NCI-H510A treated with DMSO at 0.1 percent for 48 hours (cell line): ENCODE data around the gene CD7.

ENCODE experiments used
- DNase-seq: peaks from one replicate; lab custom pipeline; 2025; lab: John Stamatoyannopoulos, UW

CD7 gene

DNA sequence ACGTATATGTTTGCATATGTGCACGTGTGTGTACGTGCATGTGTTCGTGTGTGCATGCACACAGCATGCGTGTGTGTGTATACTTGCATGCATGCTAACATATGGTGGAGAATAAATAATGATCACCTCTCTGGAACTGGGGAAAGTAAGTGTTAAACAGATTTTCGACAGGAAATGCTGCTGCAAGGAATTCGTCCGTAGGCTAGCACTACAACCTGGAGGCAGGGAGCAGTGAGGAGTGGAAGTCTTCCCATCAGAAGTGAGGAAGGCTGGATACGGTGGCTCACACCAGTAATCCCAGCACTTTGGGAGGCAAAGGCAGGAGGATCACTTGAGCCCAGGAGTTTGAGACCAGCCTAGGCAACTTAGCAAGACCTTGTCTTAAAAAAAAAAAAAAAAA lies 39.1 kb downstream of the CD7 start:
- no peak for DNase-seq

DNA sequence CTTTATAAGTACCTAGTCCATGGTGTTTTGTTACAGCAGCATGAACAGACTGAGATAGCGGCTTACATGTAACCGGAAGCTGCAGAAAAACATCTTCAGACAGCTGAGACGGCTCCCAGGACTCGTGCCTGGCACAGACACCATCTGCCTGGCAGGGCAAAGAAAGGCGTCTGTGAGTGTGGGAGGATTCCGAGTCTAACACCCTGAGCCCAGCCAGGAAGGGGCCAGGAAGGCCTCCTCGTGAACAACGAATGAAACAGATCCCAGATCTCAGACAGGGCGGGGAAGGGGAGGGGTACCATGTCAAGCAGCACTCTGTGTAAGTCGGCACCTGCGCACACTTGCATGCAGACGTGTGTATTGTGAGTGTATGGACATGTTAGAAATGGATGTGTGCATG lies 39.6 kb downstream of the CD7 start:
- no peak for DNase-seq

DNA sequence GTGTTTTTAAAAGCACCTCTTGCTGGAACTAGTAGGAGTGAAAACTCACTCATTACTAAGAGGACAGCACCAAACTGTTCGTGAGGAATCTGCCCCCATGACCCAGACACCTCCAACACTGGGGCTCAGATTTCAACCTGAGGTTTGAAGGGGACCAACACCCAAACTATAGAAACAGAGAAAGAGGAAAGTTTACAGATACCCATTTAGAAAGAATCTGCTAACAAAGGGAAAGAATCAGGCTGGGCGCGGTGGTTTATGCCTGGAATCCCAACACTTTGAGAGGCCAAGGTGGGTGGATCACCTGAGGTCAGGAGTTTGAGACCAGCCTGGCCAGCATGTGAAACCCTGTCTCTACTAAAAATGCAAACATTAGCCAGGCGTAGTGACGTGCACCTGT lies 40.5 kb downstream of the CD7 start:
- no peak for DNase-seq

DNA sequence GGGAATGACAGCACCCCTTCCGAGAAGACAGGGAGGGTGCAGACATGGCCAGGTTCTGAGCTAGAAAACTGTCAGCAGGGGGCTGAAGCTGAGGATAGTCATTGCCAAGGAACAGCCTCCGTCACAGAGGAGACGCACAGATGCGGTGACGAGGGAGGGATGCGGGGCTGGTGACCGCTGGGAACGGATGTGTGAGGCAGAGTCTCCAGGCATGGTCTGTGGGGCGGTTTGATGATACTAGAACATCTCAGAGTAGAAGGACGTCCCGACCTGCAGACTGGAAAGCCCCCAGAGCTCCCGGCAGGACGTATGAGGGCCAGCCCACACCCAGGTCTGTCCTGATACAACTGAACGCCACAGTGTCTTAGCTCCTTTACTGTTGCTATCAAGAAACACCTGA lies 42.1 kb downstream of the CD7 start:
- no peak for DNase-seq

DNA sequence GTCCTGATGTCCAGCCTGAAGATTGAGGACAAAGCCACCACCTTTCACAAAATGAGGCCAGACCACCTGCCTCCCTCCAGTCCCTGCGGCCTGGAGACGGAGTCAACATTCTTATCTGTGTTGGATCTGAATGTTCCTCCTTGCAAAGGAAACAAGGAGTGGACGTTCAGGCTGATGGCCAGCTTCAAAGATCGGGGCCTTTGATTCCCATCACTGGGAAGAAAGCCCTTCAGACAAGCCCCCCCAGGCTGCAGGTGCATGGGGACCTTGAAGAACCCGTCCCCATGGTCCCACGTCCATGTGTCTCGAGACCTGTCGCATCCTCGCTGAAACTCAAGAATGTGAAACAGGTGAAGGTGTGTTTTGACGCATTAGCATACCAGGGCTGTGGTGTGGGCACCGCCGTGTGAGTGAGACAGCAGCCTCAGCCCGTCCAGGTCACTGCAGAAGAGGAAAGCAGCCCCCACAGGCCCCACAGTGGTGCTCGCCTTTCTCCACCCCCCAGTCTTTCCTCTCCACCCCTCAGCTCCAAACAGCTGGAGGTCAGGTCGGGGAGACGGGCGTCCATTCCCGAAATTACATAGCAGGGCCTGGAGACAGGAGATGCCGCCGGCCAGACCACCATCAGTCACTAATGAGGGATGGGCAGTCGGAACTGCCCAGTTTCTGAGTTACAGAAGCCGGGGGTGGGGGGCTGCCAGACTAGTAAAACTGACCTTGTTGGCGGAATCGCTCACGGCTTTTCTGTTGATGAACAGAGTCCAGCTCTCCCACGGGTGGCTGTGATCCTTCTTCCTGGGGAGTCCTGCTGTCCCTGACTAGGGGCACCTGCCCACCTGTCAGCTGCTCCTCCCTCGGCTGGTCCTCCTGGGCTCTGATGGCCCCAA lies 43.0 kb downstream of the CD7 start:
- no peak for DNase-seq

DNA sequence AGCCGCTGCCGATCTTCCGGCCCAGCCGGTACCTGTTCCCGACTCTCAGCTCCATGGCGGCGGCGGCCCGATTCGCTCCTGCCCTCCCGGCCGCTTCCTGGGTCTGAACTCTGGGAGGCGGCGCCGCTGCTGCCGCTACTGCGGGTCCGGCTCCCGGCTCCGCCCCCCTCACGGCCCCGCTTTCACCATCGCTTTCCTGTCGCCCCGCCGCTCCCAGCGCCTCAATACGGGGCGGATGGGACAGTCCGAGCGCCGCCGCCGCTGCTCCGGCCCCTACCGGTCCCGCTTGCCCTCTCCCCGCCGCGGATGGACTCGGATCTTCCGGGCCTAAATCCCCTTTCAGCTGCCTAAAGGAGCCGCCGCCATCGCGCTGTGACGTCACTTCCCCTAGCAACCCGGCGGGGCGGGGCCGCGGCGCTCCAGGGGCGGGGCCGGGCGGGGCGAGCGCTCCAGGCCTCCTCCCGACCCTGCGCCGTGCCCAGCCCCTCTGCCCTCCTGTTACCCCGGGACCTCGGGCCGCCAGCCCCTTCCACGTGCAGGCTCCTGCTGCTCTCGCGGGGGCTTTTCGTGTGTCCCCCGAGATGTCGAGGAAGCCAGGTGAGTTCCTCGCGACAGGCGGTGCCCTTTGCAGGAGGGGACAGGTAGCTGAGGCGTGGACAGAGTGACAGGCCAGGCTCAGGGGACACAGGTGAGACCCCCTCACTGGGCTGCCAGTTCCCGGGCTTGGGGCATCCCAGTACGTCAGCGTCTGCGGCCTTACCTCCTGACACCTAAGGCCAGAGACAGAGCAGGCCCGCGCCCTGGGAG lies 43.9 kb downstream of the CD7 start, which contains the start of gene CSNK1D:
Gene CSNK1D, minus strand, starts transcription at position 374 of the 807 bp plus-strand sequence. Its CDS starts 319 bp downstream, at position 55.
- DNase-seq, result peak; percentile 86

DNA sequence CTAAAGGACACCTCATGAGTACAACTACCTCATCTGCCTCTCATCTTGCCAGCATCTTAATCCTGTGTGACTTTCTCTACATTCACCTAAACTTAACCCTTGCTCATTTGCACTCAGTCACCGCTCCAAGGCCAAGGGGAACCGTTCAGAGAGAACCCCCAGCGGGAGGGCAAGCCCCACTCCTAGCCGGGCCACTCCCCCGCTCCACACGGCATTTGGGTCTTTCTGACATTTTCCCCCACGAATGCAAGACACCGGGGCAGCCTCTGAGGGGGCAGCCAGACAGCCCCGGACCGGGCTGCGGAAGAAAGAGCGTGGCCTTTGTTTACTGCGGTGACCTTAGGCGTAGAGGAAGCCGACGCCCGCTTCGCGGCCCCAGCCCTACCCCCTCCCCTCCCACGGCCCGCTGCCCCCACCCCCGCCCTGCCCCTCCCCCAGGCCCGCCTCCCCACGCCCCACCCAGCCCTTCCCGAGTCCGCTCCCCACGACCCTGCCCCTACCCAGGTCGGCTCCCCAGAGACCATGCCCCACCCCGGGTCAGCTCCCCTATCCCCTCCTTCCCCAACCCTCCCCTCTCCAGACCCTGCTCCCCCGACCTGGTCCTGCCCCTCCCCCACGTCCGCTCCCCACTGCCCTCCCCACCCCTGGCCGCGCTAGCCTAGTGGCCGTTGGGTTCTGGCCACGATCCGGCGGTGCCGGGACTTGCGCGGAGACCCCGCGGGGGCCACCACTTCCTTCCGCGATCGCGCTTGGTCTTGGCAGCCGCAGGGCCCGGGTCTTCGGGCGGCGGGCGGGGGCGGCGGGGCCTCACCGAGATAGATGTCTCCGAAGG lies 44.7 kb downstream of the CD7 start:
- no peak for DNase-seq

DNA sequence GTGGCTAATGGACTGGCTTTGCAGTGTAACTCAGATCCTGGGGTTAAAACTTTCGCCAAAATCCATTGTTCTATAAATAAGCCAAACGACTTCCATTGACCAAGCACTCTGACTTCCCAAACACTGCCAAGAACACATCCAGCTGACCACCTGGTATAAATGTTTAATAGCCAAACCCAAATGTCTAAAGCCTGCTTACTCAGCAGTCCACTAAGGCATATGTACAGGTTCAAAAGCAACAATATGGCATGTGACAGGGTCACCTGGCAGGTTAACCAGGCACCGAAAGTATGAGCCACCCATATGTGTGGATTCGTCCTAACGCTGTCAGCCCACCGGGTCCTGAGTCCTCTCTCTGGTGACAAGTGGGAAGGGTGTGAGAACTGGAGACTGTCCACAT lies 46.0 kb downstream of the CD7 start:
- DNase-seq, result no peak

DNA sequence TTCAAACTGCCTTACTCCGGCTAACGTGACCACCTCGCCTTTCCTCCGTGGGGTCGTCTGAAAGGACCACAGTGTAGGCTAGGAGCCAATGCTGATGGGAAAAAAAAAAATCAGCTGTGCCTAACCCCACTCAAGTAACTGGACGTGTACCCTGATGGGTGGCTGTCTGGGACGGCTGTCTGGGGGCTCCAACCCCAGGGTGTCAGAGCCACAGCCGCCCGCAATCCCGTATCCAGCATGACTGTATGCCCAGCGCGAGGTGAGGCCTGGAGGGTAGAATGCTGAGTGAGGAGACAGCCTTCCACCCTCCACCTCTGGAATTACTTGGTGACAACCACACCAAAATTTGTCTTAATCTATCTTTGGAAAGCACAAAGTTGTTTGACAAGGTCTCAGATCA lies 46.8 kb downstream of the CD7 start:
- no peak for DNase-seq

DNA sequence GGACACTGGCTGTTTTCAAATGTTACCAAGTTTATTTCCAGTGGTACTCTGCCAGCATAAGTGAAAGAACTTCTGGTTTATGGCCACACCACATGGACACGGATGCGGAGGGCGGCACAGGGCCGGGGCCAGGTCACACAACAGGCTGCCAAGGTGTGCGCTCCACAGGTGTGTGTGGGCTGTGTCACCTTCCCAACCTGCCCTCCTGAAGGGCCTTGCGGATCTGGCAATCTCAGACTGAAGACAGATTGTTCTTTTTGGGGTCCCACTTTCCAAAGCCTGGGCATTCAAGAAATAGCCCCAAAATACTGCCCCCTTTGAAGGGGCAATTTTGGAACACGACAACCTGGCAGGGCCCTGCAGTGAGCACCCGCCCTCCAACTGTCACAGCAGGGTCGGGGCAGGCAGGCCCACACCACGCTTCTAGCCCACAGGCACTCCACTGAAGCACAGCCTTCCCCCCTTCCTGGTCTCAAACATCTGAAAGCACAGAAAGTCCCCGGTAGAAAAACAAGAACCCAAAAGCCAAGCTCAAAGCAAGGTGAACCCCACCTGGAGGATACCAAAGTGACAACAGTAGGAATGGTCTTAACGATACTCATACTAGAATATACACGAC lies 47.4 kb downstream of the CD7 start:
- DNase-seq, result no peak

DNA sequence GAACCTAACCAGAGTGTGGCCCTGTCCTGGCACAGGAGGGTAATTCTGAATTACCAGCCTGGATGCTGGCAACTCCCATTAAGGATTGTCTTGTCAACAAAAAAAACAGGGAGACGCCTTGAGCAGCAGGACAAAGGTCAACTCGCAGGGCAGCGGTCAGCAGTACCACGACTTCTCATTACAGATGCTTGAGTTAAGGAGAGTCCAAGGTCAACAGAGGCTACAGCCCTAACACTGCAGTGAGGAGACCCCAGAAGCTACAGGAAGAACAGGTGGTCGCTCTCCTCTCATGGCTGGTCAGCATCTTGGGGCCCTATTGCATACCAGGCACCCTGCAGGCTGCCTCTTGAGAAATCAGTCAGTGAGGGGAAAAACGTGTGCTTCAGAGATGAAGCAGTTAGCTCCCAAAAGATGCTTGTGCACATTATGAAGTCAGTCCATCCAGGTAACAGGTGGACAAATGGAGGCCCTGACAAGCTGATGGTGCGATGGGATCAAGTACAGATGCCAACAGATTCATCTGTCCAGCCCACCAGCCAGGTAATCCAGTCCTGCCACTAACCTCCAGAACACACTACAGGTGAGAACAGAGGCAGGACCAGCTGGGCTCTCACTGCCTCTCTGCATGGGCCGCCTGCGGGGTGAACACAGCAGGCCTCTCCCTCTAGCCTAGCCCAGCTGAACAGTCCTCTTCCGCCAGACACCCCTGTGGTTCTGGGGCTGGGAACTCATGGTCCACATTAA lies 48.1 kb downstream of the CD7 start:
- no peak for DNase-seq

DNA sequence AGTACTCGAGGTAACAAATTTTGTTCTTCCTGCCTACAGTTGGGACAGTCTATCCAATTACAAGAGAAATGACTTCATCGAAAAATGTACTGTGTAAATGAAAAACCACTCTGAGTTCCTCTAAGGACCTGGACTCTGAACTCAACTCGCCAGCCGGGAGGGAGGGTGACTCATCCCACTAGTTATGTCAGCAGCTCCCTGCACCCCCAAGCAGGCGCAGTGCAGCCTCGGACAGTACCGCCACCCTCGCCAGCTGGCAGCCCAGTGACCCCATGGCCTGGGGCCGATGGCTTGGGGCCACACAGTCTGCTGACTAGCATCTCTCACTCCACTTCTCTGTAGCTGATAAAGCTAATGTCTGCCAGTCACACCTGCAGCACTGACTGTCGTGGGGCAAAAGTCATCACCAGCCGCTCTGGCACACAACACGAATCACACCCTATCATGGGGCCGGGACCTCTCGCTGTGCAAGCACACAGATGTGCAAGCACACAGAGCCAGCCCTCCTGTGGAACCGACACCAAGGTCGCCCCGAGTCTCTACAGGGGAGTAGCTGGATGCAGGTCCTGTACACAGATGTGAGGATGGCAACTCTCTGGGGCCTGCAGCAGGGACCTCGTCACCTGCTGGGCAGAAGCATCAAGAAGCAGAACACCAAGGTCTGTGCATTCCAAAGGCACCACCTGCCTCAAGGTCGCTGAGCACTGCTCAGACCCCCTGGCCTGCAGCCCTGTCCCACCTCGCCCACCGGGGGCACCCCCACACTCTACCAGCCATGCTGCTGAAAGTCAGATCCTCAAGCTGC lies 49.6 kb downstream of the CD7 start:
- no peak for DNase-seq

DNA sequence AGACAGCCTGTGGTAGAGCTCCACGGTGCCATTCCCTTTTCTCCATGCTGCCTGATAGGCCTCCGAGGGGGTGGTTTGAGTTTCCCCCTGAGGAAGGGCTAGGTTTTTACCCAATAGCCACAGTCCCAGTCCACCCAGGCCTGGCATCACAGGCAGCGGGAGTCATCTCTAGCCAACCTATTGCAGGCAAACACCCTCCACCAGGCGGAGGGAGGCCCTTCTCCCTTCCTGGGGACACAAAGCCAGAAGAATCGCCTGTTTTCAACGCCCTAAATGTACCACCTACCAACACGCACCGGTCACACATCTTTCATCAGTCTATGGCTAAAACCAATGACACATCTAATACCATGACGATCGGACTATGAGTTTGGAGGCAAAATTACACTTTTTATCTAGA lies 51.3 kb downstream of the CD7 start:
- DNase-seq, result no peak
